Measurements from ENCODE around the gene KANK4.

Gene KANK4

DNA sequence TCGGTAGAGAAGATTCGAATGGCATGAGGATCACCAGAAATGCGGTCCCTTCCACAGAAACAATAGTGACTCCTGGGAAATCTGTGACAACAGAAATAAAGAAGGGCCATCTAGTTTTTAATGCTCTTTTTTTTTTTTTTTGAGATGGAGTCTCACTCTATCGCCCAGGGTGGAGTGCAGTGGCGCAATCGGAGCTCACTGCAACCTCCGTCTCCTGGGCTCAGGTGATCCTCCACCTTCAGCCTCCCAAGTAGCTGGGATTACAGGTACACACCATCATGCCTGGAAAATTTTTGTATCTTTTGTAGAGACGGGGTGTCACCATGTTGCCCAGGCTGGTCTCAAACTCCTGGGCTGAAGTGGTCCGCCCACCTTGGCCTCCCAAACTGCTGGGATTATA, 80.7 kb downstream of the KANK4 start:
- H3K27ac ChIP-seq = no peak overlapping the region
- TF ChIP-seq, protein P1, sequence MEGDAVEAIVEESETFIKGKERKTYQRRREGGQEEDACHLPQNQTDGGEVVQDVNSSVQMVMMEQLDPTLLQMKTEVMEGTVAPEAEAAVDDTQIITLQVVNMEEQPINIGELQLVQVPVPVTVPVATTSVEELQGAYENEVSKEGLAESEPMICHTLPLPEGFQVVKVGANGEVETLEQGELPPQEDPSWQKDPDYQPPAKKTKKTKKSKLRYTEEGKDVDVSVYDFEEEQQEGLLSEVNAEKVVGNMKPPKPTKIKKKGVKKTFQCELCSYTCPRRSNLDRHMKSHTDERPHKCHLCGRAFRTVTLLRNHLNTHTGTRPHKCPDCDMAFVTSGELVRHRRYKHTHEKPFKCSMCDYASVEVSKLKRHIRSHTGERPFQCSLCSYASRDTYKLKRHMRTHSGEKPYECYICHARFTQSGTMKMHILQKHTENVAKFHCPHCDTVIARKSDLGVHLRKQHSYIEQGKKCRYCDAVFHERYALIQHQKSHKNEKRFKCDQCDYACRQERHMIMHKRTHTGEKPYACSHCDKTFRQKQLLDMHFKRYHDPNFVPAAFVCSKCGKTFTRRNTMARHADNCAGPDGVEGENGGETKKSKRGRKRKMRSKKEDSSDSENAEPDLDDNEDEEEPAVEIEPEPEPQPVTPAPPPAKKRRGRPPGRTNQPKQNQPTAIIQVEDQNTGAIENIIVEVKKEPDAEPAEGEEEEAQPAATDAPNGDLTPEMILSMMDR (conservative IDR thresholded peaks at IDR 0.05) = no peak

DNA sequence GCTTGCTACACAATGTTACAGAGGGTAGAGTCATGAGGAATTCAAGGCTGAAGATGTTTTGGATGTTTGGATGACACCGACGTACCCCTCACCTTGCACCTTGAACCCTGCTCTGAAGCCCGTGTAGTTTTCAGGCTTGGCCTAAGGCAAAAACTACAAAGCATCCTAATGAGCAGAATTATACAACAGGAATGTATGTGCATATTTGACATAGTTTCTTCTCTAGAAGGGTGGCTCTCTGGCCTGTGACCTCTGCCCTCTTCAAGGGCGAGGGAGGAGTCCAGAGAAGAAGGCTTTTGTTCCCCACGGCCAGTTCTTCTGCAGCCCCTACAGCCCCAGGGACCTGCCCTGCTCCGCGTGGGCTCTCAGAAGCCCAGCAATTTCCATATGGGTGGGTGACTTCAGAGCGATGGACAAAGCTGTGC, 81.3 kb downstream of the KANK4 start:
- TF ChIP-seq, protein P1 (conservative IDR thresholded peaks at IDR 0.05) = no peak
- no peak overlapping the region for H3K27ac ChIP-seq

DNA sequence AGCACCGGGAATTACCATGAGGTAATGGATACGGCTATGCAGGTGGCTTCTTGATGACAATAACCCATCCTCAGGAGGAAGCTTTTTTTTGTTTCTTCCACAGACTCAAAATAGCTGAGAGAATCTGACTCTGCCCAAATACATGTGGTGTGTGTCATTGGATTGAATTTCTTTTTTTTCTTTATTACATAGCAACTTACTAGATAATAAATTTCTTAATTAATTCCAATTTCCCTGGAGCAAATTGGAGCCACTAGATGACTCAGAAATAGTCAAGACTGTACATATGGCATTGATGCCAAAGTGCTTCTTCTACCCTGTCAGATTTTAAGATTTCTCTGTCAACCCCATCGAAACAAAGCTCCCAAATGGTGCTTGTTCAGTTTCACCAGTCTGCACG, 81.9 kb downstream of the KANK4 start:
- H3K27ac ChIP-seq = no peak overlapping the region
- TF ChIP-seq, protein P1 (conservative IDR thresholded peaks at IDR 0.05) = no peak

DNA sequence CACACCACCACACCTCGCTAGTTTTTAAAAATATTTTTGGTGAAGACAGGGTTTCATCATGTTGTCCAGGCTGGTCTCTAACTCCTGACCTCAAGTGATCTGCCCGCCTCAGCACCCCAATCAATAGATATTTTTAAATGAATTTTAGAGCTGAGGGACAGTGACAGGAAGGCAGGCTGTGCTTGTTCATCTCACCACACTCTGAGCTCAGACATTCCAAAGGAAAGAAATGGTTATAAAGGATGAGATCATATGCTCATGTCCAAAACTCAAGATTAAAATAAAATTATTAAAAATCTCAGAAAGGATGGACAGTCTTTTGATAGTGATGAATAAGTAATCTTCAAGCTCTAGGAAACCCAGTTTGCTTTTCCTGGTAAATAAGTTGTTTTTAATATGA, 83.7 kb downstream of the KANK4 start:
- TF ChIP-seq, protein P1 (conservative IDR thresholded peaks at IDR 0.05) = no peak

DNA sequence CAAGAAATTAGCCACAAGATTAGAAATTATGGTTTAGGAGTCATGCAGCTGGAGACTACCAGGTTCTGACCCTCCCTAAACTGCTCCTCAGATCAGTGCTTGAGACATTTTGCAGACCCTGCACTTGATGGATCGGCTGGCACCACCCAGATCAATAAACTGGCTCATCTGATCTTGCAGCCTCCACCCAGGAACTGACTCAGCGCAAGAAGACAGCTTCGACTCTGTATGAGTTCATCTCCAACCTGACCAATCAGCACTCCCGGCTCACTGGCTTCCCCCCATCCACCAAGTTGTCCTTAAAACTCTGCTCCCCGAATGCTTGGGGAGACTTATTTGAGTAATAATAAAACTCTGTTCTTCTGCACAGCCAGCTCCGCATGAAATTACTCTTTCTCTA, 84.5 kb downstream of the KANK4 start:
- no peak overlapping the region for H3K27ac ChIP-seq
- TF ChIP-seq, protein P1 (conservative IDR thresholded peaks at IDR 0.05) = no peak

More for the DNA sequence above, 83.7 kb downstream of the KANK4 start:
- no peak overlapping the region for H3K27ac ChIP-seq

DNA sequence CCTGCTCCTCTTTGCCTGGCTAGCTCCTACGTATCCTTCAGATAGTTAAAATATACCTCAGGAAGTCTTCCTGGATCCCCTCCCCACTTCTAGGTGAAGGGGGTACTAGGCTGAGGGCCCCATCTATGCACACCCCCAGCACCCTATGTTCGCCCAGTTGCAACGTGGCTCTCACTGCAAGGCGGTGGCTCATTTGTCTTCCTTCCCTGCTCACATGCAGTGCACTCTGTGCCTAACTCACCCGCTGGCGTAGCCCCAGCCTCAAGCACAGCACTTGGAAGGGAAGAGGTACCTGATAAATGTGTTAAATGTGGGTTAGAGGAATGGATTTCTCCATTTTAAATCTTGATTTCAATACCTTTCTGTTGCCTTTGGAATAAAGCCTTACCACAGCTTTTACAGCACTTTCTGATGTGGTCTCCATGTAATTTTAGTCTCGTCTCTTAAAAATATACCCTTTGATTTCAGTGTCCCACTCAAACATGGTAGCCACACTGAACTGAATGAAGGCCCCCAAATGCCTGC, 85.2 kb downstream of the KANK4 start:
- TF ChIP-seq, protein P1 (conservative IDR thresholded peaks at IDR 0.05) = no peak
- no peak overlapping the region for H3K27ac ChIP-seq

DNA sequence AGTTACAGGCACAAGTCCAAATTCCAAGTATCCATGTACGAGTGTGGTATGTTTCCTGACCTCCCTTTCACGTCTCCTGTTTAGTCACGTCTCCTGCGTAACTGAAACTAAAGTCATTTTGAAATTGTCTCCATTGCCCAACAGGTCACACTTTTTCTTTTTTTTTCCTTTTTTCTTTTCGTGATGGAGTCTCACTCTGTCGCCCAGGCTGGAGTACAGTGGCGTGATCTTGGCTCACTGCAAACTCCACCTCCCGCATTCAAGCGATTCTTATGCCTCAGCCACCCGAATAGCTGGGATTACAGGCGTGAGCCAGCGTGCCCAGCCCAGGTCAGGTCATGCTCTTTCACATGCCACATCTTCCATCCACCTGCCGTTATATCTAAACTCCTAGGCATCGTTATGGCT, 86.4 kb downstream of the KANK4 start:
- TF ChIP-seq, protein P1 (conservative IDR thresholded peaks at IDR 0.05) = no peak
- H3K27ac ChIP-seq = no peak overlapping the region
